Stimulated activated CD8-positive, alpha-beta memory T cell treated with anti-CD3 and anti-CD28 coated beads, Interleukin-4, amount 100 ng/mL, for 4 hours (primary cell): Measurements from ENCODE around the gene HCRTR1.

Experiments
- DNase-seq, 2 donors: peaks; one replicate each; pipeline ENCODE4 v3.0.0-alpha.2; 2020; ENCODE audit warnings: low read depth in 2 of 2, low spot score in 1 of 2

HCRTR1 gene

DNA sequence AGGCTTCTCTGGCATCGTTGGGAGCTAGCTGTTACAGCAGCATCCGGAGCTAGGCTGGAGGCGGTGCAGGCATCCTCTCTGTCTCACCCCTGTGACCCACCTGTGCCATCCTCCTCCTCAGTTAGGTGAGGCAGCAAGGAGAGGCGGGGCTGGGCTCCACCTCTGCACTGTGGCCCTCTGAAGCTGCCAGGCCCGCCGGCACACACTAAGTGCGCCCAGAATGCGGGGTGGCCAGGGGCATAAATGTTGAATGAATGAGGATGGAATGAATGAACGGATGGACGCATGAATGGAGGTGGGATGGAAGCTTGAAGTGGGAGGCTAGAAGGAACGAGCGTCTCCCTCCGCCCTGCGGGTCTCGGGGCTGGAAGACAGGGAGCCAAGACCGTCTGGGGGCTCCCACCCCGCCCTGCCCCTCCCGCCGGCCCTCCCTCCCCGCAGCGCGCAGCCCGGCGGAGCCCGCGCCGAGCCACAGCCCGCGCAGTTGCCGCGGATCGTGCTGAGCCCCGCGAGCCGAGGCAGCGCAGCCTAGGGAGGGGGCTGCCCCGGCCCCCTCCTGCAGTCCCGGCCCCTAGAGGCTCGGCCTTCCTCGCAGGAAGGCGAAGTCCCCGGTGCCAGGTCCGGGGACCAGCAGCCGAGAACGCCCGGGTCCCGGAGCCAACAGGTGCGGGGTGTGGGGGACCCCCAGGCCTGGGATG is at the start of gene HCRTR1:
Gene HCRTR1, plus strand, starts transcription at position 472 of the 698 bp plus-strand sequence. CDS start 1,504 bp downstream, outside the sequence.
- no peak for DNase-seq

DNA sequence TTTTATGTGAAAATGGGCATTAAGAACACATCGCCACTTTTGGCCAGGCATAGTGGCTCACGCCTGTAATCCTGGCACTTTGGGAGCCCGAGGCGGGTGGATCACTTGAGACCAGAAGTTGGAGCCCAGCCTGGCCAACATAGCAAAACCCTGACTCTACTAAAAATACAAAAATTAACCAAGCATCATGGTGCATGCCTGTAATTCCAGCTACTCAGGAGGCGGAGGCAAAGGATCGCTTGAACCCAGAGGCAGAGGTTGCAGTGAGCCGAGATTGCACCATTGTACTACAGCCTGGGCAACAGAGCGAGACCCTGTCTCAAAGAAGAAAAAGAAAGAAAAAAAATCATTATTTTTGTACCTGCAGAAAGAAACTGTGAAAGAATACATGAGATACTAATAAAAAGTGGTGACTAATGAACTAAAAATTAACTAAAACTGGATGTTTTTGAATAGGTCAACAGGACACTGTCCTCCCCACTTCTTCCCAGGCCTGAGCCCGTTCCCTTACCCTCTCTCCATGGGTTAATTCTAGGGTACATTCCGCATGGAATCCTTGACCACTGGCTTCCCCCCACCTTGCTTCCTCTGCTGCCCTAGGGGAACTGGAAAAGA is 49.4 kb upstream of the HCRTR1 start:
- DNase-seq: no peak

DNA sequence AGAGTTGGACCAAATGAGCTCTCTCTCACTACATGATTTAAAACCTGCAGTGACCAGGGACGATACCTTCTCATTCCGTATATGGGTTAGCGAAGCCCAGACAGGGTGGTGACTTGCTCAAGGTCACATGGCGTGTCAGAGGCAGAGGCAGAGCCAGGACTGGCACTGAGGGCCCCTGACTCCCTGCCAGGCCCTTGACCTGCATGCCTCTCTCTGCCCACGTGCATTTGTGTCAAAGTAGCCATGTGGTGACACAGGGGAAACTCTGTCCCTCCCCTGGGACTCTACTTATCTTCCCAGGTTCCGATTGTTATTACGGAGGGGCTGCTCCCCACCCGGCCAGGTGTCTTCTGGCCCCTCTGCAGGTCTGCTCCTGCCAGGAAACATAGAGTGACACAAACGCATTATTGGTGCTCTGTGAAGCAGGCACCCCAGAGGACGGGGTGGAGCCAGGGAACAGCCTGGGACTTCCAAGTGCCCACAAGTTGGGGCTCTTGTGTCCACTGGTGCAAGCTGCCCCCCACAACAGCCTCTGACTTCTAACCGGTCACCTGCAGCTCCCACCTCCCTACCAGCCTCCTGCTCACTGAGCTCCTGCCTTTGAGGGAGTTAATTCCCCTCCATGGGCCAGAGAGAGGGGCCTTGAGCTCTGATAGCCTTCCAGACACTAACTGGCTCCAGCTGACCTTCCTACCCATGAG is 48.4 kb upstream of the HCRTR1 start:
- no peak for DNase-seq

DNA sequence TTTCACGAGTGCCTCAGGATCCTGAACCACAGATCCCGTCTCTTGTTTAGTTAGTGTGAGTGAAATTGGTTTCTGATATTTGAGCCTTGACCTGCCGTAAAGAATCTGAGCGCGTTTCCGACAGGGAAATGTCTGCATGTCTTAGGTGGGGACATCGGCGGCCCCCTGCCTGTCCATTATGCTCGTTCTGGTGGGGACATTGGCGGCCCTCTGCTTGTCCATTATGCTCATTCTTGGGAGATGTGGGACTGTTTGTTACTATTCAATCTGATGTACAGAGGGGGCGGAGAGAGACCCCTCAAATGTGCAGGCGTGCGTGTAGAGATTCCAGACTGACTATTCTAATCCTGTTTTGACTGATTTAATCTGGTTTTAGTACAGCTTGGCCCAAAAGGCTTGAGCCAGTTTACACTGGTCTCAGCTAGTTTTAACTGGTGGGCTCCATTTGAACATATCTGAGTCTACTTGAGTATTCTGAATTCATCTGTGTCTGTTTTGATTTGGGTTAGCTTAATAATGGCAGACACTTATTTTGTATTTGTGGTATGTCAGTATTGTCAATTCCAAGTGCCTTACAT is 47.8 kb upstream of the HCRTR1 start:
- no peak for DNase-seq

DNA sequence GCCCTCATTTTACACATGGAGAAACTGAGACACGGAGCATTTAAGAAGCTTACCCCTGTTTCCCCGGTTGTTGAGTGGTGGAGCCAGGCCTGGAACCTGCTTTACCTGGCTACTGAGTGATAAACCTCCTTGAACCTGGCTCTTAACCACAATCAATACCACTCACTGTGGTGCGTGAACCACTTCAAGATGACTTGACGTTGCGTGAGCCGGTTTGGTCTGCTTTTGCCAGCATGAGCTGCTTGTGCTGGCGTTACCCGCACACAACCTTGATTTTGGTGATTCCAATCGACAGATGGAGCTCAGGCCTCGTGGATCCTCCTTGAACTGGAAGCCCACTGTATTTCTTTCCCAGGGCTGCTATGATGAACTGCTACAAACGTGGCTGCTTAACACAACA is 47.3 kb upstream of the HCRTR1 start:
- DNase-seq: no peak

DNA sequence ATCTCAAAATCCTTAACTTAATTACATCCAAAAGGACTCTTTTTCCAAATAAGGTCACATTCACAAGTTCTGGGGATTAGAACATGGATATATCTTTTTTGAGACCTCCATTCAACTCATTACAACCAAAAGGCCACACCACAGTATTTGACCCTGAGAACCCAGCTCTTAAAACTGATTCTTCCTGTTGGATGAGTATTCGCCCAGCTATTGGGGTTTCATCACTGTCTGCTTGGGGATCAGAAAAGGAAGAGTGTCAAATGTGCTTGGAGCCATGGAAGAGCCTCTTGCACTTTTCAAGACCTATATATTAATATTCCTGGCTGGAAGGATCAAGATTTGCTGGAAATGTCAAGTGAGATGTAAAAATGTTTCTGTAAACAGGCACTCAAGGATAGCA is 46.6 kb upstream of the HCRTR1 start:
- DNase-seq: no peak

DNA sequence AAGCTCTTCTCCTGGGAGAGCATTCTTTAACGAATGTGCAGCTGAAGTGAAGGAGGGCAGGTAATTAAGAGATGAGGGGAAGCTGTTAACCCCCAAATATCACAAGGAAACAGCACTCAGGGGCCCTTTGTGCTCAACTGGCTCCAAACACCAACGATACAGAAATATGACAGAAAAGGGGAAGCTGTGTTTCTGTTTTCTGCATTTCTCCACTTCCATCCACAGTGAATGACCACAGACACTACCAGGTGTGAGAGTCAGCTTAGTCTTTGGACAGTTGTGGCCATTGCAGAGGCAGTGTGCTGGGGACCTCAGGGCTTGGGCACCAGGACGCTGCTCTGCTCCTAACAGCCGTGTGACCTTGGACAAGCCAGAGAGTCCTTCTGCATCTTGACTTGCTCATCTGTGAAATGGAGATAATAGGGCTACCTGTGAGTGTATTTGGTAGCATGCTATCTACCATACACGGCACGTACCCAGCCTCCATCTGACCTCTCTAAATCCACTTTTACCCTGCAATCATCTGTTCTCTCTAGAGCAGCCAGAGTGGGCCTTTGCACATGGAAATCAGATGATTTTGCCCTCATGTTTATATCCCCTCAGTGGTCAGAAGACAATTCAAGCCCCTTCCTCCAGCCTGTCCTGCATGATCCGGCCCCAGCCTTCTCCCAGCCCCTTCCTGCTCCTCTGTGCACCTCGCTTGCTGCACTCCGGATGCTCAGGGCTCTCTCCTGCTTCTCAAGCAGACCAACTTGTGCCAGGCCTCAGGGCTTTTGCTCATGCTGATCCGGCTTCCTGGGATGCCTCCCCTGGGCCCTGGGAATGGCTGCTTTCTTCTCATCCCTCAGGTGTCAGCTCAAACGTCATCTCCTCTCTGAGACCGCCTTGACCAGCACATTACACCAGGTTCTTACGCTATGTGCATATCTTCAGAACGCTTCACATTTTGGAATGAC is 45.9 kb upstream of the HCRTR1 start:
- DNase-seq: no peak

DNA sequence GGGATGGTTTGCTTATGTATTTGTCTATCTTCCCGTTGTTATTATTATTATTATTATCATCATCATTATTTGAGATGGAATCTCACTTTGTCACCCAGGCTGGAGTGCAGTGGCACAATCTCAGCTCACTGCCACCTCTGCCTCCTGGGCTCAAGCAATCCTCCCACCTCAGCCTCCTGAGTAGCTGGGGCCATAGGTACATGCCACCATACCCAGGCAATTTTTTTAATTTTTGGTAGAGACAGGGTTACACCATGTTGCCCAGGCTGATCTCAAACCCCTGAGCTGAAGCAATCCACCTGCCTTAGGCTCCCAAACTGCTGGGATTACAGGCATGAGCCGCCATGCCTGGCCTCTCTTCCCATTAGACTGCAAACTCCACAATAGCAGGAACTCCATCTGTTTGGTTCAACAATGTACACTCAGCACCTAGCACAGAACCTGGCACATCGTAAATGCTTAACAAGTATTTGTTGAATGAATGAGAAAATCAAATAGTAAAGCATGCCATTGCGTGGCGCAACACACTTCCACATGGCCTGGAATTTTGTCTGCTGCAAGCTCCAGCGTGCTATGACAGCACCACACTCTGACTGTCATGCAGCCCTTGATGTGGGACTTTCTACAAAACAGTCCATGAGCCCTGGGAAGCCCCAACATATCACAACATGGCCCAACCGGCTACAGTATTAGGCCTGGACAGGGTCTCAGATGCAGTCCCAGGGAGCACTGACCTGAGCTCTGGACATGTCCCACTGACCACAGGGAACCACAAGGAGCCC is 45.0 kb upstream of the HCRTR1 start:
- DNase-seq: no peak

DNA sequence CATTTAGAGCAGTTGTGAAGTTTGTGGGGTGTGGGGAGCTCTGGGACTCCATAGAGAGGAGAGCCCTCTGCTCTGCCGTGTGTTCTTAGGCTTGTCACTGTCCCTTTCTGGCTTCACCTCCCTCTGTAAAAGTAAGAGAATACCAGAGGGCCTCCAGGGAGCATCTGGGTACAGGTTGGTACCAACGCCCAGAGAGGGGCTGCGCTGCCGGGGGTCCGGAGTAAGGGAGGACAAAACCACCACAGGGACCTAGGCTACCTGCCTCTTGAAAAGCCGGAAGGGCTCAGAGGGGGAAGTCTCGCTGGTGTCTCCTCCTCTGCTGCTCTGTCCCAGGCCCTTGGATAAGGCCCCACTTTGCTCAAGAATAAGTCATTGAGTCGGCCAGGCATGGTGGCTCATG is 44.2 kb upstream of the HCRTR1 start:
- no peak for DNase-seq

DNA sequence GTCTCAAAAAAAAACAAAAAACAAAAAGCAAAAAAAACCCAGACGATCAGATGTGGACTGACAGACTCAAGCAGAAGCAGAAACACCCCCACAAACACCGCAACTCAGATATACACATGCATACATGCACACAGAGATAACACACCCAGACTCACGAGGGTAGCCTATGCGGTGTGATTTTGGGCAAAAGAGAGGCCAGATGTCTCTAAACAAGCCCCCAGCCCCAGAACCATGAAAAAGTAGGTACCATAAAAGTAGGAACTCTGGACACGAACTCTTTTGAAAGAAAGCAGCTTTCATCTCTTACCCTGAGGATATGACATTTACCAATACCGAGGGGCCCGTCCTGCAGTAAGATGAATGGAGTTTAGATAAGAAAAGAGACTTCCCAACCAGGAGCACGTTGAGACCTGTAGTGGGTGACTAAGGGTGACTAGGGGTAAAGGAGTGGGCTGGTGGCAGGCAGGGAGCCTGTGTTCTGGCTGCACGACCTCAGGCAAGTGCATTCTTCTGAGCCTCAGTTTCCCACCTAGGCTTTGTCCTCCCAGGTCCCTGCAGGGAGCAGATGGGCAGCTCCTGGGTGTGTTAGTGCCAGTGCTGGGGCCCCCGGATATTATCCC is 42.6 kb upstream of the HCRTR1 start:
- no peak for DNase-seq

DNA sequence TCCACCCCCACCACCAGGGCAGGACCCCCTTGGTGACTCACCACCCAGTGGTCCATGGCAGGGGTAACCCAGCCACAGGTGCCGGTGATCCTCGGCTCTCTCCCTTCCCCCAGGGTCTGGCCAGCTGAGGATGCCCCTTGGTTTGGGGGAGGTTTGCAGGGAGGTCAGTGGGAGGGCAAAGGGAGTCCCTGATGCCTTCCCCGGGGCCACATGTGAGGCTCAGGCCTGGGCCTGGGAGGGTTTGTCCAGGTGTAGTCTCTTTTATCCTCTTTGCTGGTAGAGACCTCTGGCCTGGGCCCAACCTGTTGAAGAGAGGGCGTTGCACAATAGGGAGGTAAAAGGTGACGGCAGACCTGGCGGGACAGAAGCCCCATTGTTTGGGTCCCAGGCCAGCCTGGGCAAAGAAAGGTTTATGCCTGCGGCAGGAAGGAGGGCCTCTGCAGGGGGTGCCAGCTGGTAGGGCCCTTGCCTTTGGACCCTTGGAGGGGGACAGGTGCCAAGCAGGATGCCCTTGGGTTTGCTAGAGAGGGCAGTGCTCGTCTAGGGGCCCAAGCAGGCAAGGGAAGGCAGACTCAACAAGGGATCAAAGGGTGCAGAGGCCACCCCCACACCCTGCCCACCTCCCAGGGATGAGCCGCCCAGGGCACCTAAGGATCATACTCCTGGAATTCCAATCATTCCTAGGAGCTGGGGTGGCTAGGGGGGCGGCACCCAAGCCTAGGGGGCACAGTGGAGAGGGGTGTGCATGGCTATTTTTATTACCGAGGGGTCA is 41.9 kb upstream of the HCRTR1 start:
- no peak for DNase-seq

DNA sequence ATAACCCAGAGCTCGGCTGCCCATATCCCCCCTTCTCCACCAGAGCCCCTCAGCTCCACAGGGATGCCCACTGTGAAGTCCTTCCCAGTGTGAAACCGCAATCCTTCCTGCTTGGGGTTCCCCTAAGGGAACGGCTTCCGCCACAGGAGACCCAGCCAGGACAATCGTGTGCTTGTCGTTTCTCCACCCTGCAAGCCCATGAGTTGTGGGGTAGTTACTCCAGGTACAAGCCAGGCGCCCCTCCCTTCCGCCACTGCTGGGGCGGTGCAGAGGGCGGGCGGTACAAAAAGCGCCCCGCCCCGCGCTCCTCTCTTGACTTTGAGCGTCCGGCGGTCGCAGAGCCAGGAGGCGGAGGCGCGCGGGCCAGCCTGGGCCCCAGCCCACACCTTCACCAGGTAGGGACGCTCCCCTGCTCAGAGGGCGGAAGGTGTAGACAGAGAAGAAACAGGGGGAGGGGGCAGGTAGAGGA is 41.3 kb upstream of the HCRTR1 start, which contains the start of gene TINAGL1:
Gene TINAGL1, plus strand, starts transcription at position 315 of the 469 bp plus-strand sequence. CDS start 634 bp downstream, outside the sequence.
- no peak for DNase-seq

DNA sequence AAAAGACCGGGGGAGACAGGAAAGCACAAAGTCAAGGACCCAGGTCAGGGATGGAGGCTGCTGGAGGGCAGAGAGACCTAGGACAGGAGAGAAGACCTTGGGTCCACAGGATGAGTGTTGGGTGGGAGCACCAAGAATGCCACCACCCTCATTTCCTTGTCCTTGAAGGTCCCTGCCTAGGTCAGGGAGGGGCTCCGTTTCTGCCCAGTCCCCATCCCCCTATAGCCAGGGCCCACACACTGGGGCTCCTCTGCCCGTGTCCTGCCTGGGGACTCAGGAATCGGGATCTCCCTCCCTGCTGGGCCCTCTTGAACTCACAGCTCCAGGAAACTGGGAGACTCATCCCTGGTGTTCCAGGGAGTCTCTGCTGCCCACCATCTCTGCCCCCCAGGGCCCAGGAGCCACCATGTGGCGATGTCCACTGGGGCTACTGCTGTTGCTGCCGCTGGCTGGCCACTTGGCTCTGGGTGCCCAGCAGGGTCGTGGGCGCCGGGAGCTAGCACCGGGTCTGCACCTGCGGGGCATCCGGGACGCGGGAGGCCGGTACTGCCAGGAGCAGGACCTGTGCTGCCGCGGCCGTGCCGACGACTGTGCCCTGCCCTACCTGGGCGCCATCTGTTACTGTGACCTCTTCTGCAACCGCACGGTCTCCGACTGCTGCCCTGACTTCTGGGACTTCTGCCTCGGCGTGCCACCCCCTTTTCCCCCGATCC is 40.6 kb upstream of the HCRTR1 start:
- DNase-seq: no peak

DNA sequence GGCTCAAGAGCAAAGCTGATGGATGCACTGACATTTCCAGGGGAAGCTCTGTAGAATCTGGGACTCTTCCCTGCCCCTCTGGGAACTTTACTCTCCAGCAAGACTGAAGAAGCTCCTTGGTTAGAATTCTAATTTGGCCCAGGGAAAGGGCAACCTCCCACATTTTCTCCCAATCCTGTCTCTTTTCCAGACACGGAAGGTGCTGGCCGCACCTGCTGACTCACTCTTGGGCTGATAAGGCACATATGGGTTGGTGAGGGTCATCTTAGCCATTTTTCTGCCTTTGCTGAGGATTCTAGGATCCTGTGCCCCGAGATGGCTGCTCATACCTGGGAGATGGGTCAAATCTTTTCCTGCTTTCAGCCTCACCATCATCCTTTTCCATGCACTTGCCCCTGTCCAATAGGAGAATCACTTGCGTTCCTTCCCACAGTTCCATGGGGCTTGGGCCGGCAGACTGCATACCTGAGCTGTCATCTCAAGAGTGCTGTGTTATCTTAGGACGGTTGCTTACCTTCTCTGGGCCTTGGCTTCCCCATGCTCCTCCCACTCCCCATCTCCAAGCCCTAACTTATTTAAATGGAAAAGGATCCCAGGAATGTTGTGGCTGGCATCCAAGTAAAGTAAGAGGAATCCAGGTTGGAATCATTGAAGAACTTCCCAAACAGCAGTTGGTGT is 39.8 kb upstream of the HCRTR1 start:
- no peak for DNase-seq

DNA sequence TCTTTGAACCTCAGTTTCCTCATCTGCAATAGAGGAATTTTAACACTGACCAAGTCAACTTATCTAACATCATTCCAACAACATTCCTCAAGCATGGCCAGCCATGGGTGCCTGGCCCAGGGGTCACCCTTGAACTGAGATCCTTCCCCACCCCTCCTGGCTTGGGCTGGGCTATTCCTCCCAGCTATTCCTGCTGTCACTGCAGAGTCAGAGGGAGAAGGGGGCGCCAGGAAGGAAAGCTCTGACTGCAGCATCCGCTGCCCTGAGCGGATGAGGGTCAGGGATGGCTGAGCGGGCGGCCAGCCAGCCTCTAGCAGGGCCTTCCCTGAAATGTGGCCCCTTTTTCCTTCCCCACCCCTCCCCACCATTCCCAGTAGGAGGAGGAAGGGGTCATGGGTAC is 38.1 kb upstream of the HCRTR1 start:
- DNase-seq: no peak

DNA sequence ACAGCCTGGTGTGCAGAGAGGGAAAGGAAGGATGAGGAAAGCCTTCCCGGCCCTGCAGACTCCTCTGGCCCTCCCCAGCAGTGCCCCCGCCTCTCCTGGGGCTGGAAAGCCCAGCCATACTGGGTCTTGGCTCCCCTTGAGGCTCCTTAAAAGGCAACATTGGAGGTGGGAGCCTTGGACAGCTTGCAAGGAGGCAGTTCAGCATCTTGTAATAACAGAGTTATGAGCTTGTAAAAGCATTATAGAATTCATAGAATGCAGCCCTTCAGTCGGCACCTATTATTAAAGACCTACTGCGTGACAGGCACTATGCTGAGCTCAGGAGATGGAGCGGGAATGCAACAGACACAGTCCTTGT is 37.0 kb upstream of the HCRTR1 start:
- no peak for DNase-seq

DNA sequence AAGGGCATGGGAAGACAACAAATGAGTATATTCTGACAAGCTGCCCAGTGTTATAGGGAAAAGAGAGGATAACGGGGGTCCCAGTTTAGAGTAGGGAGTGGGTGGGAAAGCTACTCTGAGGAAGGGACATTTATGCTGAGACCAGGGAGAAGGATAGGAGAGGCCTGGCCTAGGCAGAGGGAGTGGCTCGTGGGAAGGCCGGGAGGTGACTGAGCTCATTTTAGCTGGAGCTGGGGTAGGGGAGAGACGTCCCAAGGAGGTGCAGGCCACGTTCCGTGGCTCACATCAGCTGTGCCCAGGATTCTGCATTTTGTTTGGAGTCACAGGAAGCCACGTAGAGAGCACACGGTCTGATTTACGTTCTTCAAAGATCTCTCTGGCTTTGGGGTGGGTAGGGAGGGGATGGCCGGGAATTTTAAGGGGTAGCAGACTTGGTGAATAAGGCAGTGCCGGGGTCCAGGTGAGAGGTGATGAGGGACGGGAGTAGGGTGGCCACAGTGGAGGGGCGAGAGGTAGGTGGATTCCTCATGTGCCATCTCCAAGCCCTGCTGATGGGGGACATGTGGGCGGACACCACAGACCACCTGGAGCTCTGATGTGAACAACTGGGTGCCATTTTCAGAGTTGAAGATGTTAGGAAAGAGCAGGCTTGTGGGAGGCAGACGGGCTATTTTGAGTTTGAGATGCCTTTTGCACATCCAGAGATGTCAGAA is 36.4 kb upstream of the HCRTR1 start:
- DNase-seq: no peak
